K562 treated with DMSO at 1 percent for 48 hours (cell line): ENCODE results near the gene RFX7. TPM values are rescaled to one million over a fixed set of nuclear protein-coding genes. Genes with fewer than 3 reads are reported as not detected.

ENCODE experiments used
- total RNA-seq: library from RNA; unstranded; fragments of 300-600 nt; gene quantifications from 2 replicates; pipeline ENCODE4 v1.2.3, GENCODE V29; 2022; ENCODE audit warnings: low replicate concordance; ENCODE audit errors: extremely low read depth

RFX7 gene
- not detected in 2 replicates for total RNA-seq

GRCh38 chr15:56243163-56244037, at the start of gene RFX7:
Gene RFX7, minus strand, starts transcription at chr15:56243879. Its CDS starts 594 bp downstream, at chr15:56243285.

Other genes starting within 250 kb of the RFX7 start
- gene TEX9, start 121.5 kb upstream of the RFX7 start, total RNA-seq, result not detected in 2 replicates
- not detected in 2 replicates for gene MNS1, start 221.3 kb upstream of the RFX7 start, total RNA-seq